ENCODE measurements around the gene PTAR1.
"Not testable (repeated sequence)": the region's sequence is repeated elsewhere in the genome, so short reads cannot be mapped to it uniquely, and the experiment has no call there.

PTAR1 gene

GRCh38 chr9:69759421-69760277, at the start of gene PTAR1:
Gene PTAR1 (minus strand): TSS chr9:69760011. CDS start chr9:69759938, 73 bp downstream.
- DNase-seq, result peak; percentile 18 to 91 (median 81)

GRCh38 chr9:69809304-69809863, 49.6 kb upstream of the PTAR1 start:
- no peak for DNase-seq

- no peak for DNase-seq
These were observed 46.8 kb upstream of the PTAR1 start for GRCh38 chr9:69806627-69807026.

GRCh38 chr9:69805962-69806515, 46.2 kb upstream of the PTAR1 start:
- peak in 3 of 56 donors; percentile 3 to 19 (median 4) for DNase-seq

GRCh38 chr9:69801989-69802388, 42.2 kb upstream of the PTAR1 start:
- no peak for DNase-seq

- DNase-seq, result not testable (repeated sequence)
These were observed 40.2 kb upstream of the PTAR1 start for GRCh38 chr9:69800027-69800426.

GRCh38 chr9:69799521-69799920, 39.7 kb upstream of the PTAR1 start:
- not testable (repeated sequence) for DNase-seq

GRCh38 chr9:69798744-69799143, 38.9 kb upstream of the PTAR1 start:
- no peak for DNase-seq

GRCh38 chr9:69797675-69798074, 37.9 kb upstream of the PTAR1 start:
- no peak for DNase-seq

GRCh38 chr9:69794356-69794755, 34.5 kb upstream of the PTAR1 start:
- DNase-seq, result no peak

- no peak for DNase-seq
These were observed 25.9 kb upstream of the PTAR1 start for GRCh38 chr9:69785757-69786156.

GRCh38 chr9:69773258-69773657, 13.4 kb upstream of the PTAR1 start:
- DNase-seq, result no peak

GRCh38 chr9:69771775-69772418, 12.1 kb upstream of the PTAR1 start:
- DNase-seq, result peak in 1 of 56 donors; percentile 7

GRCh38 chr9:69768716-69769115, 8.9 kb upstream of the PTAR1 start:
- no peak for DNase-seq

- DNase-seq, result no peak
These were observed 8.3 kb upstream of the PTAR1 start for GRCh38 chr9:69768101-69768500.

GRCh38 chr9:69763862-69764261, 4.1 kb upstream of the PTAR1 start:
- DNase-seq, result not testable (repeated sequence)

- no peak for DNase-seq
These were observed 2.7 kb upstream of the PTAR1 start for GRCh38 chr9:69762527-69762926.

GRCh38 chr9:69760278-69760610, 433 bp upstream of the PTAR1 start:
- peak in 3 of 56 donors; percentile 21 to 57 (median 22) for DNase-seq

- no peak for DNase-seq
These were observed 790 bp downstream of the PTAR1 start for GRCh38 chr9:69759021-69759420.

GRCh38 chr9:69757996-69758675, 1.7 kb downstream of the PTAR1 start:
- DNase-seq, result no peak

- no peak for DNase-seq
These were observed 4.6 kb downstream of the PTAR1 start for GRCh38 chr9:69755205-69755604.

GRCh38 chr9:69753830-69754229, 6.0 kb downstream of the PTAR1 start:
- no peak for DNase-seq

All from nucleus accumbens (tissue), 56 donors.